Body of pancreas (tissue), 4 donors: ENCODE results near the gene TRAF3. TPM values are rescaled to one million over a fixed set of nuclear protein-coding genes. Genes with fewer than 3 reads are reported as not detected.

ENCODE experiments used
- ATAC-seq: fragments of 150-250 bp; one replicate; pipeline ENCODE4 v1.9.1; 2016
- DNase-seq, 4 donors: peaks; one replicate each; pipeline ENCODE4 v3.0.0-alpha.2; 2019
- H3K27ac ChIP-seq, 4 donors: fragments of 200-600 bp; sonication (generic); 1 replicate in 3 of 4; 2 replicates in 1 of 4; pipeline versions ENCODE4 v1.5.1 to v1.6.1; 2016 to 2019; ENCODE audit warnings: mild to moderate bottlenecking in 1 of 4, mixed read lengths in 1 of 4, moderate library complexity in 1 of 4
- H3K27me3 ChIP-seq, 2 donors: fragments of 200-600 bp; sonication (generic); one replicate each; pipeline ENCODE4 v1.6.0; 2016; ENCODE audit warnings: mild to moderate bottlenecking in 1 of 2
- H3K36me3 ChIP-seq, 2 donors: fragments of 200-600 bp; sonication (generic); replicated peaks in 1 of 2; 2 replicates each; pipeline ENCODE4 v1.5.1; 2016; ENCODE audit warnings: low read depth in 2 of 2; ENCODE audit not compliant: insufficient read depth in 1 of 2
- H3K4me1 ChIP-seq: fragments of 200-600 bp; sonication (generic); one replicate; pipeline ENCODE4 v1.6.0; 2016
- H3K4me3 ChIP-seq, 2 donors: fragments of 200-600 bp; sonication (generic); 1 replicate in 1 of 2; 2 replicates in 1 of 2; pipeline ENCODE4 v1.5.1; 2016 to 2019
- H3K9me3 ChIP-seq, 3 donors: fragments of 200-600 bp; sonication (generic); 1 replicate in 2 of 3; 2 replicates in 1 of 3; pipeline ENCODE4 v1.5.1; 2016
- POLR2A ChIP-seq, 3 donors: fragments of 450-650 bp; IDR thresholded peaks; one replicate each; pipeline ENCODE4 v1.6.1; 2016; ENCODE audit warnings: antibody characterized with exemption in 3 of 3, mild to moderate bottlenecking in 2 of 3
- WGBS, 2 donors: methylation state at CpG; one replicate each; pipeline ENCODE4 v1.1.5; 2017; 5-methylcytosine and 5-hydroxymethylcytosine counted together
- intact Hi-C: fragments of 100-400 bp; cut with DNase I; formaldehyde crosslinking; loops from one replicate; pipeline ENCODE4 v1.15.1; 2023
- total RNA-seq, 2 donors: library from RNA; depleted of rRNA; stranded (reverse); fragments of >200 nt; gene quantifications; one replicate each; pipeline ENCODE4 v1.1.0, GENCODE V29; 2016
- TF ChIP-seq, protein P1 (sequence below), 7 experiments: fragments of 450-650 bp in 4 of 7; fragments of 200-600 bp in 3 of 7; sonication (generic) in 3 of 7; IDR thresholded peaks; one replicate each; pipeline ENCODE4 v1.5.1; 2016 to 2019; ENCODE audit warnings: antibody characterized with exemption in 7 of 7

TRAF3 gene
- total RNA-seq, 2 donors from 2014 or later = 10.4 to 22.7 TPM

- no peak for DNase-seq
- Histone ChIP-seq H3K36me3 (no peaks in the 10 kb centered on the region), H3K4me1 (peaks cover 18% of the 10 kb centered on the region), H3K27ac (peak overlapping the region in 3 of 4 donors; percentile 10 to 64 (median 39)), H3K9me3 (no peaks in the 10 kb centered on the region), H3K4me3 (no peak overlapping the region), H3K27me3 (no peaks in the 10 kb centered on the region)
- 64 to 66% methylated on average over 10 of the region's 10 CpGs for WGBS, 2 donors
- intact Hi-C loops = no loop called here
- ATAC-seq = no peak
- TF ChIP-seq POLR2A (IDR thresholded peaks at IDR 0.05) = no peak
- TF ChIP-seq, protein P1, sequence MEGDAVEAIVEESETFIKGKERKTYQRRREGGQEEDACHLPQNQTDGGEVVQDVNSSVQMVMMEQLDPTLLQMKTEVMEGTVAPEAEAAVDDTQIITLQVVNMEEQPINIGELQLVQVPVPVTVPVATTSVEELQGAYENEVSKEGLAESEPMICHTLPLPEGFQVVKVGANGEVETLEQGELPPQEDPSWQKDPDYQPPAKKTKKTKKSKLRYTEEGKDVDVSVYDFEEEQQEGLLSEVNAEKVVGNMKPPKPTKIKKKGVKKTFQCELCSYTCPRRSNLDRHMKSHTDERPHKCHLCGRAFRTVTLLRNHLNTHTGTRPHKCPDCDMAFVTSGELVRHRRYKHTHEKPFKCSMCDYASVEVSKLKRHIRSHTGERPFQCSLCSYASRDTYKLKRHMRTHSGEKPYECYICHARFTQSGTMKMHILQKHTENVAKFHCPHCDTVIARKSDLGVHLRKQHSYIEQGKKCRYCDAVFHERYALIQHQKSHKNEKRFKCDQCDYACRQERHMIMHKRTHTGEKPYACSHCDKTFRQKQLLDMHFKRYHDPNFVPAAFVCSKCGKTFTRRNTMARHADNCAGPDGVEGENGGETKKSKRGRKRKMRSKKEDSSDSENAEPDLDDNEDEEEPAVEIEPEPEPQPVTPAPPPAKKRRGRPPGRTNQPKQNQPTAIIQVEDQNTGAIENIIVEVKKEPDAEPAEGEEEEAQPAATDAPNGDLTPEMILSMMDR (IDR thresholded peaks at IDR 0.05) = no peak
Observed at GRCh38 chr14:102817942-102818940, 41.0 kb downstream of the TRAF3 start.

DNA sequence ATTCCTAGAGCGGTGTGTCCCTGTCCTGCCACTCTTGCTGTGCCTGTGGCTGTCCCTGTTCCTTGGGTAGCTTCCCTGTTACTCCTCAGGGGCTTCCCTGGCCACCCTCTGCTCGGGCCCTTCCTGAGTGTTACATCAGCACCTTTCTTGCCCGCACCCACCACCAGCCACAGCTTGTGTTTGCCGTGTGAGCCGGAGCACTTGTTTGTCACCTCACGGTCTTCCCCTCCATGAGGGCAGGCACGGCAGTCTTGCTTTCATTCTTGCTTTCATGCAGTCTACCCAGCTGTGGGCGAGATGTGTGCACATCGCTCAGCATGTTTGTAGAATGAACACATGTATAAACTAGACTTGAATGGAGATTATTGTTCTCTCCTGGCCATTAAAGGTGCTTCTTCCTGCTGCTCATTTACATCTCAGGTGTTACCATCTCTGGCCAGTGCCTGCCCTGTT, 42.0 kb downstream of the TRAF3 start:
- H3K27ac ChIP-seq = peak overlapping the region in 3 of 4 donors; percentile 23 to 64 (median 61)

GRCh38 chr14:102819747-102820330, 42.6 kb downstream of the TRAF3 start:
- no peak for DNase-seq

More for the DNA sequence above, 42.0 kb downstream of the TRAF3 start:
- Histone ChIP-seq H3K9me3 (no peaks in the 10 kb centered on the region), H3K36me3 (no peaks in the 10 kb centered on the region), H3K4me1 (peaks cover 18% of the 10 kb centered on the region), H3K27me3 (no peaks in the 10 kb centered on the region), H3K4me3 (no peak overlapping the region)
- ATAC-seq (peak; percentile 64), DNase-seq (peak in 3 of 4 donors; percentile 17 to 23 (median 20))
- WGBS, 2 donors = 59 to 60% methylated on average over 9 of the region's 9 CpGs
- intact Hi-C loops = no loop called here
- no peak for TF ChIP-seq POLR2A (IDR thresholded peaks at IDR 0.05)
- TF ChIP-seq, protein P1 (IDR thresholded peaks at IDR 0.05) = no peak

GRCh38 chr14:102821252-102821651, 44.0 kb downstream of the TRAF3 start:
- TF ChIP-seq, protein P1 (IDR thresholded peaks at IDR 0.05) = no peak
- no peak for TF ChIP-seq POLR2A (IDR thresholded peaks at IDR 0.05)
- ATAC-seq = no peak
- Histone ChIP-seq H3K9me3 (no peaks in the 10 kb centered on the region), H3K4me3 (no peak overlapping the region), H3K4me1 (peaks cover 18% of the 10 kb centered on the region), H3K27me3 (no peaks in the 10 kb centered on the region), H3K36me3 (no peaks in the 10 kb centered on the region), H3K27ac (no peak overlapping the region)
- intact Hi-C loops = no loop called here
- DNase-seq = no peak
- 72 to 85% methylated on average over 5 of the region's 5 CpGs for WGBS, 2 donors

More at GRCh38 chr14:102819747-102820330, 42.6 kb downstream of the TRAF3 start:
- 91% methylated on average over 15 of the region's 15 CpGs for WGBS, 2 donors
- Histone ChIP-seq H3K36me3 (no peaks in the 10 kb centered on the region), H3K27ac (peak overlapping the region in 3 of 4 donors; percentile 23 to 64 (median 61)), H3K27me3 (no peaks in the 10 kb centered on the region), H3K4me1 (peaks cover 18% of the 10 kb centered on the region), H3K4me3 (no peak overlapping the region), H3K9me3 (no peaks in the 10 kb centered on the region)
- intact Hi-C loops = no loop called here
- TF ChIP-seq POLR2A (IDR thresholded peaks at IDR 0.05) = no peak
- TF ChIP-seq, protein P1 (IDR thresholded peaks at IDR 0.05) = no peak
- ATAC-seq = no peak
